Mesodermal cell (in vitro differentiated cells): ENCODE measurements around the gene NEGR1.

Experiments
- H3K27ac ChIP-seq: 2 replicates; pipeline ENCODE4 v1.7.0; 2013; ENCODE audit warnings: mild to moderate bottlenecking, low read depth, low read length, moderate library complexity; ENCODE audit not compliant: severe bottlenecking
- H3K36me3 ChIP-seq: 2 replicates; pipeline ENCODE4 v1.7.1; 2013; ENCODE audit warnings: mild to moderate bottlenecking, low read length, moderate library complexity; ENCODE audit not compliant: control insufficient read depth, insufficient read depth
- H3K4me1 ChIP-seq: one replicate; pipeline ENCODE4 v1.7.1; 2013; ENCODE audit warnings: mild to moderate bottlenecking, low read length; ENCODE audit not compliant: insufficient read depth, control insufficient read depth, poor library complexity, severe bottlenecking
- H3K4me3 ChIP-seq: 2 replicates; pipeline ENCODE4 v1.7.0; 2013; ENCODE audit warnings: low read length, control low read depth, mild to moderate bottlenecking; ENCODE audit not compliant: insufficient read depth, poor library complexity, severe bottlenecking; ENCODE audit errors: extremely low read depth
- H3K9me3 ChIP-seq: 2 replicates; pipeline ENCODE4 v1.7.1; 2013; ENCODE audit warnings: mild to moderate bottlenecking, low read length, moderate library complexity; ENCODE audit not compliant: control insufficient read depth
- WGBS, 2 experiments: methylation state at CpG; one replicate each; pipeline ENCODE4 v1.1.5; 2013; ENCODE audit warnings: missing lambda C conversion rate in 2 of 2; ENCODE audit not compliant: insufficient coverage in 2 of 2; 5-methylcytosine and 5-hydroxymethylcytosine counted together

NEGR1 gene

DNA sequence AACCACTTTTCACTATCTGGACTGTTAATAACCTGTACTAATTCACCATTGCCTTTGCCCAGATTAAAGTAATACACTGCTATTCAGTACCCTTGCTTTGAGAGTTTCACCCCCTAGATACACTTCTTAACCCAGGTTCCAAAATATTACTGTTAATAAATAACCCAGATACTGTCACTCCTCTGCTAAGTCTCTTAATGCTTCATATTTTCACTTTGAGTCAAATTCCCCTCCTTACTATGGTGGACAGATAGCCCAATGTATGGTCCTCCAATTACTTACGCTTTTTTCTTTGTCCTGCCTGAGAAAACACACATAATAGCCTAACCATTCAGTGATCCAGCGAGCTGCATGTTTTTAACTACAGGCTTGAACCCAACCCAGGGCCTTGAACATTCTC, 152.5 kb downstream of the NEGR1 start:
- no peak overlapping the region for H3K4me3 ChIP-seq
- no peaks in the 10 kb centered on the region for H3K4me1 ChIP-seq
- no peaks in the 10 kb centered on the region for H3K9me3 ChIP-seq
- 57 to 83% methylated on average over 1 of the region's 2 CpGs for WGBS, 2 experiments
- no peaks in the 10 kb centered on the region for H3K36me3 ChIP-seq
- no peak overlapping the region for H3K27ac ChIP-seq

DNA sequence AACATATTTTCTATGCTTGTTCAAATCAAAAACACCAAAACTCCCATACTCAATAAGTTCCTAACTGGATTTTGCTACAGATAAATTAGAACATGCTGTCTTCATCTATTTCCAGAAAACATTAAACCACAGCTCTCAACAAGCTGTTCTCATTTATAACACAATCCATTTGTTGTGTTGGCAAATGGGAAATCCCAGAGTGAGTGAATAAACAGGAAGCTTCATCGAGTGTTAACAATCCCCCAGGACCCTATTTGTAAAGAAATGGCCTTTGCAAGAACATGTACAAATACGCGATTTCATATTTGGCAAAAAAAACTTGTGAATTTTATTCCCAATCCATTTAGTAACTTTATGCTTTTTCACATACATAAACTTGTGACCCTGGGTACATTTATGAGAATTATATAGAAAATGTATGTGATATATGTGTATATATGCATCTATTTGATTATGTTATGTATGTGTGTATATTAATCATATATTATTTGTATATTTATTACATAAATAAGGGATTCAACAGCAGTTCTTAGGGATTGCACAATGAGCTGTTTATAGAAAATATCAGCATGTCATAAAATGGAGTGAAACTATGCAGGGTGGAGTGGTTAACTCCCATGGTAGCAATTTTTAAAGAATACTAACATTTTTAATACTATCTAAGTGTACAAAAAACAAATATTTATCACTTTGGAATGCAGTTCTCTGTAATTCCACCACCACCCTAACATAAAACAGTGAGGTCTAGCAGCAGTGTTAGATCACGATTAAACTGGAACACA, 160.0 kb downstream of the NEGR1 start:
- Histone ChIP-seq H3K9me3 (no peaks in the 10 kb centered on the region), H3K27ac (no peak overlapping the region), H3K36me3 (no peaks in the 10 kb centered on the region), H3K4me1 (no peaks in the 10 kb centered on the region), H3K4me3 (no peak overlapping the region)
- 100% methylated on average over 1 to 2 of the region's 4 CpGs for WGBS, 2 experiments

DNA sequence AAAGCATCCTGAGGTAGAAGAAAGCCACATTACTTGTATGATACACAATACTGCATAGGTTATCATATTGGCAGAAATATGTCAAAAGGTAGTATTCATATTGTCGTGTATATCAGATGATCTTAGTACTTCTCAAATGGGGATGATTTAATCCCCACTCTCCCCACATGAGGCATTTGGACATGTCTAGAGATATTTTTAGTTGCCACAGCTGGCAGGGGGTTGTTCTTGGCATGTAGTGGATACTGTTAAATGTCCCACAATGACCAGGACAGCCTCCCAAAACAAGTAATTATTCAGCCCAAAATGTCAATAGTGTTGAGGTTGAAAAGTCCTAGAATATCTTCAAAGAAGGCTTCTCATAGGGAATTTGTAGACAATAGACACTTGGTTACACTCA, 162.8 kb downstream of the NEGR1 start:
- WGBS, 2 experiments: no CpG with 5 or more reads among the region's 1 CpG
- H3K9me3 ChIP-seq: no peaks in the 10 kb centered on the region
- no peaks in the 10 kb centered on the region for H3K4me1 ChIP-seq
- no peaks in the 10 kb centered on the region for H3K36me3 ChIP-seq
- no peak overlapping the region for H3K4me3 ChIP-seq
- no peak overlapping the region for H3K27ac ChIP-seq

DNA sequence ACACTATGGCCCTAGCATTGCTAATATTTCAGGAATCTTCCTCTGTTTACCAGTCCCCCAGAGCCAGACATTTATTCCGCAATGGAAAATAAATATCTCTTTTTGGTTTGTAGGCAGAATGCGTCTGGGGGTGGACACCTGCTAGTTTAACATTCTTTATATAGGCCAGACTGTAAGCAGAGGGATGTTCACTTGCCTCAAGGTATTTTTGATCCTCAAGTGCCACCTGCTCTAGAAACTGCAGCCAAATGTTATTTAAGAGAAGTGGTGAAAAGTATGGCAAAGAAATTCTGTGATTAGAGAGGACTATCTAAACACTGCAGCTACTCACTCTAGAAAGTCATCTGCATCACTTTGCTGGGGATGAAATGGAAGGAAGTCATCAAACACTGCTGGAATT, 164.7 kb downstream of the NEGR1 start:
- H3K27ac ChIP-seq: no peak overlapping the region
- no peak overlapping the region for H3K4me3 ChIP-seq
- 100% methylated on average over 1 of the region's 2 CpGs; no CpG with 5 or more reads in 1 of the 2 experiments for WGBS, 2 experiments
- no peaks in the 10 kb centered on the region for H3K9me3 ChIP-seq
- no peaks in the 10 kb centered on the region for H3K36me3 ChIP-seq
- no peaks in the 10 kb centered on the region for H3K4me1 ChIP-seq

DNA sequence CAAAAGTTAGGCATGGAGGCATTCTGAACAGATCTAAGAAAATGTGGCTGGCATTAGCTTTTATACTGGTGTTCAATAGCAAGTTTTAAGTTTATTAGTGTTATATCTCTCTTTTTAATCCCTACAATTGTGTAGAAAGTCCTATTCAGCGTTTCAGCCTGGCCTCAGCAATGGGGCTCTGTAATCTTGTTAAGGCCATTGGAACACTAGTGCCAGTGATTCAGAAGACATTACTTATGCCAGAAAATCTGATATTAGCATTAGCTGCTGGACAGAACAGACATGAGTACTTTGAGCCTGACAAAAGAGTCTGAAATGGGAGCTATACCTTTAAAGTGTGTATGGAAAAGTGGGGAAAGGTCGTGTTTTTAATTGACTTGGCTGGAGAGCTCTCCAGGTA, 167.0 kb downstream of the NEGR1 start:
- no peaks in the 10 kb centered on the region for H3K36me3 ChIP-seq
- H3K27ac ChIP-seq: no peak overlapping the region
- no peak overlapping the region for H3K4me3 ChIP-seq
- H3K4me1 ChIP-seq: no peaks in the 10 kb centered on the region
- WGBS, 2 experiments: 57 to 75% methylated on average over 1 of the region's 2 CpGs
- no peaks in the 10 kb centered on the region for H3K9me3 ChIP-seq

DNA sequence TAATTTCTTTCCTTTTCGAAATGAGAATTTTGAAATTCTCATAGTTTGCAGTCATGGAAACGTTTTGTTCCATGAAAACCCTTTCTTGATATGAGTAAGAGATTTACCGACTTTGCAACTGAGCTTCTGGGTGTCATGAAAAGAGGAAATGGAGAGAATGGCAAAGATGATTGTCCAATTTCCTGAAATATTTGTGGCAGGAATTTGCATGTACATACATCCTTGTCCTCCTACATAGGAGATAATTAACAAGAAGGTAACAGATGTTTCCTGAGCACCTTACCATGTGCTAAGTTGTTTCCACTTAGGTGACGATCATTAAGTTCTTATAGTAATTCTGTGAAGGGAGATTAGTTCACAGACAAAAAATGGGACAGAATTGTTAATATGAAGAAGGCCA, 170.7 kb downstream of the NEGR1 start:
- Histone ChIP-seq H3K36me3 (no peaks in the 10 kb centered on the region), H3K9me3 (no peaks in the 10 kb centered on the region), H3K4me1 (no peaks in the 10 kb centered on the region), H3K4me3 (no peak overlapping the region), H3K27ac (no peak overlapping the region)
- WGBS, 2 experiments: 70% methylated on average over 2 of the region's 4 CpGs; no CpG with 5 or more reads in 1 of the 2 experiments

DNA sequence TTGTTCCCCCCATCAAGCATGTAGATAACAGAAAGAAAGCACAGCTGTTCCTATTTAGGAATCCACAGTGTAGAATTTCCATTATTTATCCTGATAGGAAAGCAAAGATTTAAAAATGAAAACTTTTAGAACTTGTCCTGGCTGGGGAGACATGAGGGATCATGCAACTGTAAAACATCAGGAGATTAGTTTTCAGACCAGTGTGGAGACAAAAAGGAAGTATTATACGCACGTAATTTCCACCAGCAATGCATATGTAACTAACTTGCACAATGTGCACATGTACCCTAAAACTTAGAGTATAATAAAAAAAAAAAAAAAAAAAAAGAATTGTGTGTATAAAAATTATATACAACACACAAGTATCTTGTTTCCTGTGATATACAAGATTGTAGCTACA, 172.4 kb downstream of the NEGR1 start:
- H3K4me1 ChIP-seq: no peaks in the 10 kb centered on the region
- H3K36me3 ChIP-seq: no peaks in the 10 kb centered on the region
- no peaks in the 10 kb centered on the region for H3K9me3 ChIP-seq
- no peak overlapping the region for H3K4me3 ChIP-seq
- no peak overlapping the region for H3K27ac ChIP-seq
- no CpG with 5 or more reads among the region's 2 CpGs for WGBS, 2 experiments

DNA sequence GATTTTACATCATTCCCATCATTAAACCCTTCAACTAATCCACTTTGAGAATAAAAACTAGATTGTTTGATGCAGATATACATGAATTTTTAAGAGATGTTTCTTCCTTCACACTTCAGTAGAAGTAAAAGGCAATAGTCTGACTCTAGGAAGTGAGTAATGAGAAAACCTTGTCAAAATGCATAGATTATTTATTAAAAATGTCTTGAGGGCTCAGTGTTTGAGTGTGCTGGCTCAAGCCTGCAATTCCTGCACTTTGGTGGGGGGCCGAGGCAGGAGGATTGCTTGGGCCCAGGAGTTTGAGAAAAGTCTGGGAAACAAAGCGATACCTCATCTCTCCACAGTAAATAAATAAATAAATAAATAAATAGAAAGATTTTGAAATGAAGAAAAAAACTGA, 177.1 kb downstream of the NEGR1 start:
- Histone ChIP-seq H3K4me3 (no peak overlapping the region), H3K4me1 (no peaks in the 10 kb centered on the region), H3K27ac (no peak overlapping the region), H3K36me3 (no peaks in the 10 kb centered on the region), H3K9me3 (no peaks in the 10 kb centered on the region)
- WGBS, 2 experiments: no CpG with 5 or more reads among the region's 2 CpGs

DNA sequence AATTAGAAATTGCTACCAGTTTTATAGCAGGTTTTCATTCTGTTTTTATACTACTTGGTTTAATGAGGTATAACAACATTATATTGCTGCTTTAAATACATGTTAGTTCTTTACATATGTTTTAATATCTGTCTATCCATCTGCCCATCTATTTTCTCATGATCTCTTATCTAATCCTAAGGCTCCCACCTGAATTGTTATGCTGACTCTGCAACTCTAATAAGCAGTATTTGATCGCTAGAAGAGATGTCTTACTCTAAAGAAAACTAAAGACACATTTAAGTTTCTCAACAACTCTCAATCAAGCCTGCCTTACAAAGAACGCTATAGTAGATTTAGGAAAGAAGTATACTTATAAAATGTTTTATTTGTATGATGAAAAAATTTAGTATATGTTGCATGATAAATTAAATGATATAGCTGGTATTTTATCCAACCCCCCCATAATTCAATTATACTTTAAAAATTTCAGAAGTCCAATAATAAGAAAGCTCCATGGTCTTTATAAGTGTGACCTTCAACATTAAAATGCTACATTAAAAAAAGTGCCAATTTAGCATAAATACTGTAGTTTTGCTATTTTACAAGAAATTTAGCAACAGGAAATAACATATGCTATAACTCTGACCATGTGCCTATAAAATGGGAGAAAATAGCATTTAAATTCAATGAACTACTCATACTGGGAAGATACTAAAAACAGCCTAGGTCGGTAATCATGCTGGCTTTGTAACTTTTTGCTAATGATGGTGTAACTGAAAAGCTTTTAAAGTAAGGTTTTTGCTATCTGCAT, 180.3 kb downstream of the NEGR1 start:
- no peaks in the 10 kb centered on the region for H3K4me1 ChIP-seq
- WGBS, 2 experiments: no CpG with 5 or more reads among the region's 3 CpGs
- H3K27ac ChIP-seq: no peak overlapping the region

DNA sequence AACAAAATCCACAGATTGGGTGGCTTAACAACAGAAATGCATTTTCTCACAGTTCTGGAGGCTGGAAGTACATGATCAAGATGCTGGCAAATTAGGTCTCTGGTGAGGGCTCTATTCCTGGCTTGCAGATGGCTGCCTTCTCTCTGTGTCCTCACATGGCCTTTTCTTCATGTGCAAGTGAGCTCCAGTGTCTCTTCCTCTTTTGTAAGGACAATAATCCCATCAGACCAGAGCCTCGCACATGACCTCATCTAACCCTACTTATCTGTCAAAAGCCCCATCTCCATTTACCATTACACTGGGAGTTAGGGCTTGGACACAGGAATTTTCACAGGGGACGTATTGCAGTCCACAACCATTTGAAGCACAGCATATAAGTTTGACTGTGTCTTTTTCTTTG, 181.6 kb downstream of the NEGR1 start:
- Histone ChIP-seq H3K4me1 (no peaks in the 10 kb centered on the region), H3K4me3 (no peak overlapping the region), H3K27ac (no peak overlapping the region), H3K36me3 (no peaks in the 10 kb centered on the region), H3K9me3 (no peaks in the 10 kb centered on the region)
- WGBS, 2 experiments: 80% methylated on average over 1 of the region's 2 CpGs; no CpG with 5 or more reads in 1 of the 2 experiments

More for the DNA sequence above, 180.3 kb downstream of the NEGR1 start:
- Histone ChIP-seq H3K4me3 (no peak overlapping the region), H3K9me3 (no peaks in the 10 kb centered on the region), H3K36me3 (no peaks in the 10 kb centered on the region)
